HG03558 (cell line): ENCODE data around the gene DTL.

Source experiments
- ATAC-seq: cut with Tn5 transposase; IDR thresholded peaks from one replicate; pipeline ENCODE4 v1.9.1; 2021; ENCODE audit warnings: moderate number of reproducible peaks; ENCODE audit not compliant: unreplicated experiment; ENCODE audit errors: extremely low read depth

Gene DTL

DNA sequence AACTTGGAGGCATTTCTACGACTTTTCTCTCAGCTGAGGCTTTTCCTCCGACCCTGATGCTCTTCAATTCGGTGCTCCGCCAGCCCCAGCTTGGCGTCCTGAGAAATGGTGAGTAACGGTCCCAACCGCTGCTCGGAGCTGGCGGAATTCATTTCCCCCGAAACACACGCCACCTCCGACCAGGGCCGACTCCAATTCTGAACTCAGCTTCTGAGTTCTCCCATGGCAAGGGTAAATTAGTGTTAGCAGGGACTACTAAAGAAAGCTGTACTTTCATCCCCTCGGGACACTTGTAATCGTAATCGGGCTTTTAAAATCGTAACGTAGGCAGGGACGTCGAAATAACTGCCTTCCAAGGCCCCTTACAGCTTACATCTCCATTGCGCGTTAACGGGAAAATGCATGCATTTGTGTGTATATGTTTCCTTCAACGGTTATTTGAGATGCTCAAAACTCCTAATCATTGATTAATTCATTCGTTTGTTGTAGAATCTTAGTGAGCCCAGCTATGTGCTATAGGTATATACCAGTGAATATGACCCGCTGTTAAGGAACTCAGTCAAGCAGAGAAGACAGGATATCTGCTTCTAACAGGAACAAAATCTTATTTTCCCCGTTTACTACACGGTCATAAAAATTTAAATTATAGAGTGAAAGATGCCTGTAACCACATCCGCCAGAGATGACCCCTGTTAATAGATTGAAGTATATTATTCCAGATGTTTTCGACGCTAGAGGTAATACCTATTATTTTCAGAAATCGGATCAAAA is 472 bp downstream of the DTL start:
- peak; percentile 4 for ATAC-seq

GRCh38 chr1:212037900-212038299 is 2.4 kb downstream of the DTL start:
- no peak for ATAC-seq

GRCh38 chr1:212039622-212040021 is 4.1 kb downstream of the DTL start:
- no peak for ATAC-seq

DNA sequence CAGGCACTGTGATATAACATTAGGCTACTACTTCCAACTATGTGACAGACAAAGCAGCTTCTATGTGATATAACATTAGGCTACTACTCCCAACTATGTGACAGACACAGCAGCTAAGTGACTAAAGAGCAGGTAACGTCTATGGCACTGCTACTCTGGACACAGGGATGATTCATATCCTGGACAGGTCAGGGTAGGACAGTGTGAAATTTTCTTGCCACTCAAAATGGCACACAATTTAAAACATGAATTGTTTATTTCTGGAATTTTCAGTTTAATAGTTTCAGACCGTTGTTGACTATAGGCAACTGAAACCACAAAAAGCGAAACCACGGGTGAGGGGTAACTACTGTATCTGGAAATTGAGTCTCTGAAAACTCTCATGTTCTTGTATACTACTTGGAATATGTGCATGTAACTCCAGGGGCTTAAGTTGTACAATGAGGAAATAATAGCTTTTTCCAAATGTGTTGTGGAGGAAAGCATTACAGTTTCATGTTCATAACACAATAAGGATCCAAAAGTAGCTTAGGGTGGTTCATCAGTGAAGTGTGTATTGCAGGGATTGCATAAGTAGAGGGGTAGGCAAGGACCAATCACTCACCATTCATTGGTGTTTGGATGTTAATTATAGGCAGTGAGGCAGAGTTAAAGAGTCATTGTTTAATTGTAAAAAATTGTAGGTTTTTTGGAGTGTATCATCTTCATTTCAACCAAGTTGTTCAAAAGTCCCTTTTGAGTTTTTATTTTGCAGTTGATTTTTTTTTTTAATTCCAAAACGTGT is 5.3 kb downstream of the DTL start:
- ATAC-seq = no peak

DNA sequence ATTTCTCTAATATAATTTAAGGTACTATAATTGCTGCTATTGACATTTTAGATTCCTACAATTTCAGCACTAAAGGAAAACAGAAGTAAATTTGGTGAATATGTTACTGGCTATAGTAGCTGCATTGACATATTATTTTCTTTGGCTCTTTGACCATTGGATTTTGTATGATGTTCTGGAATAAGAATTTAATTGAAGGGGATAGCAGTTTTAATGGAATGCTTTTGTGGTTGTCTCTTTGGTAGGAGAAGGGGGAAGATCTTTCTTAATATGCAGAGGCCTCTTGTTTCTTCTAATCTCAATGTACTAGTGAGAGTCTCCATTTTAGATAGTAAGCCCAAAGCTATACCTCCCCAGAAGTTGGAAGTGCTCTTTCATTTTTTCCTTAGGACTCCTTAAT is 6.9 kb downstream of the DTL start:
- no peak for ATAC-seq

DNA sequence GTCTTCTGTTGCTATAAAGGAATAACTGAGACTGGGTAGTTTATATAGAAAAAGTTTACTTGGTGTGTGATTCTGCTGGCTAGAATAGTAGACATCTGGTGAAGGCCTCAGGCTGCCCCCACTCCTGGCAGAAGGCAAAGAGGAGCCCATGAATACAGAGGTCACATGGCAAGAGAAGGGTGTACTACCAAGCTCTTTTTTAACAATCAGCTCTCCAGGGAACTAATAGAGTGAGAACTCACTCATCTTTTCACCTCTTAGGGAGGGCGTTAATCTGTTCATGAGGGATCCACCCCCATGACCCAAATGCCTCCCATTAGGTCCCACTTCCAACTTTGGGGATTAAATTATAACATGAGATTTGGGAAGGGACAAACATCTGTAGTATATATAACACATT is 9.3 kb downstream of the DTL start:
- no peak for ATAC-seq

GRCh38 chr1:212045981-212046380 is 10.4 kb downstream of the DTL start:
- ATAC-seq = no peak

DNA sequence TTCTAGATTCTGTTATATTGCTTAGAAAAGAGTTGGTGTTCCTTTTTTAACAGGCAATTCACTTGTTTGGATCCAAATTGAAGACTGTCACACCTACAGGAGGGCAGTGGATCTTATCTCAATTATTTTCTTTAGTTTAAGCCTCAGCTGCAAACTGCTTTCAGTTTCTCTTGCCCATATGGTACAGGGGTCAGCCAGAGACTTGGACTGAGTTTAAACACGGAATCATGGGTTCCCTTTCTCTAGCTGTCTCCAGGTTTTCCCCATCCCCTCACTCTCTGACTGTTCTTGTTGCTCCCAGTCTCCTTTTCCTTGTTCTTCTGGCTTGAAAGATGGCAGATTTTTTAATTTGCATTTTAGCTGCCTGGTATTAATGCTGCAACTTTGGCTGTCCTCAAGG is 18.4 kb downstream of the DTL start:
- ATAC-seq = no peak

DNA sequence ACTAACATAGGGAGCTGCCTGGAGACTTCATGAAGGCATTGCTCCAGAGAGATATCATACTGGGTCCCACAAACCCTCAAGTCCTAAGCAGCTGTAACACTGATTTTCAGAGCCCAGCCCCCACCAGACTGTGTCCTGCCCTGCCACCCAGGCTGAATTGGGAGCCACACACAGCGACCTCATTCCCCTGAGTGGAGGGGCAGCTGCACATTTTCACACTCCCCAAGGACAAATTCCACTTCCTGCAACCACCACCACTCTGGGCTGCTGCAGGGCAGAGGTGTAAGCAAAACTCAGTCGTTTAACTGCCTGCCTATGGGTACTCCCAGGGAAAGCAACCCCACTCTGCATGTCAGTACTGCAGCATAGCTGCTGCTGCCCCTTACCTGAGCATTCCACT is 19.8 kb downstream of the DTL start:
- no peak for ATAC-seq

DNA sequence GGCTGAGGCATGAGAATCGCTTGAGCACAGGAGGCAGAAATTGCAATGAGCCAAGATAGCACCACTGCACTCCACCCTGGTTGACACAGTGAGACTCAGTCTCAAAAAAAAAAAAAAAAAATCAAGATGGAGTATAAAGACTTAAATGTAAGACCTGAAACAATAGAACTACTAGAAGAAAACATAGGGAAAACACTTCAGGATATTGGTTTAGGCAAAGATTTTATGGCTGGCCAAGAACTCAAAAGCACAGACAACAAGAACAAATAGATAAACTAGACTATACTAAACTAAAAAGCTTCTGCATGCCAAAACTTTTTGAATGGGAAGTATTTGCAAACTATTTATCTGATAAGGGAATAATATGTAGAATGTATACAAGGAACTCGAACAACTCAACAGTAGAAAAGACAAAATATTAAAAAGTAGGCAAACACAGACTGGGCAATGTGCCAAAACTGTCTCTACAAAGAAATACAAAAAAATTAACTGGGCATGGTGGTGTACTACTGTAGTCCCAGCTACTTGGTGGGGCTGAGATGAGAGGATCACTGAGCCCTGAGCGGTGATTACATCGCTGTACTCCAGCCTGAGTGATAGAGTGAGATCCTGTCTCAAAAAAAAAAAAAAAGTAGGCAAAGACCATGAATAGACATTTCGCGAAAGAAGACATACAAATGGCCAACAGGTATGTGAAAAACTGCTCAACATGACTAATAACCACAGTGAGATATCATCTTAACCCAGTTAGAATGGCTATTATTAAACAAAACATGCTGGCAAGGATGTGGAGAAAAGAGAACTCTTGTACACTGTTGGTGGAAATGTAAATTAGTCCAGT is 25.3 kb downstream of the DTL start:
- ATAC-seq = no peak

DNA sequence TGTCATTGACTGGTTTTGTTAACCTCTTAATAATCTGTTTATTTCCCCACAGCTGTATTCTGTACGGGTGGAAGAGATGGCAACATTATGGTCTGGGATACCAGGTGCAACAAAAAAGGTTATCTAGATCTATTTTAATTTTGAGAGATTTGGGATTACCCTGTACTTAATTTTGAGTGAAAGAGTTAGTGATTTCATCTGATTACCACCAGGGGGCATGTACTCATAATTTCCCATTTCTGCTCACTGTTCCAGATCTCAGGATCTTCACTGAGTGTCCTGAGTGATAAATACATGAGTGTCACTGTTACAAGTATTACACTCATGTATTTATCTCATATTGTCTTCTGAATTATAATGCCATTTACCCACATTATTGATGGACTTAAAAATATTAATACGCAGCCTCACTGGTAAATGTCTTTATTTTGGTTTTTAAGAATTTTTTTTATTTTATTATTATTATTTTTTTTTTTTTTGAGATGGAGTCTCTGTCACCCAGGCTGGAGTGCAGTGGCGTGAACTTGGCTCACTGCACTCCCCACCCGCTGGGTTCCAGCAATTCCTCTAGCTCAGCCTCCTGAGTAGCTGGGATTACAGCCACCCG is 27.4 kb downstream of the DTL start:
- no peak for ATAC-seq

DNA sequence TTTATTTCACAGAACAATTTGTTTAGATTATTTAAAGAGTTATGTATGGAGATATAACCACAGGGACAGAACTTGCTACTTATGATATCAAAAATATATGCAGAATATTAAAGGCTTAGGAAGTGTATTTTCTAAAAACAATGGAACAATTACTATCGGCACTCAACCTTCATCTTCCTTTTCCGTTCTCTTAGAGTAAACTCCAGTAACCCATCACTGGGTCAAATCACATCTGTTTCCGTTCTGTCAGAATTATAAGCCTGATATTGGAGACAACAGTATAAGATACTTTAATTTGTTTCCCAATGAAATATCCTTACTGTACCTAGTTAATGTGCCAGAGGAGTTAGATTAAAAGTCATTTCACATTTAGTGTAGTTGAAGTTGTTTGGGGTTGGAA is 32.2 kb downstream of the DTL start:
- no peak for ATAC-seq

DNA sequence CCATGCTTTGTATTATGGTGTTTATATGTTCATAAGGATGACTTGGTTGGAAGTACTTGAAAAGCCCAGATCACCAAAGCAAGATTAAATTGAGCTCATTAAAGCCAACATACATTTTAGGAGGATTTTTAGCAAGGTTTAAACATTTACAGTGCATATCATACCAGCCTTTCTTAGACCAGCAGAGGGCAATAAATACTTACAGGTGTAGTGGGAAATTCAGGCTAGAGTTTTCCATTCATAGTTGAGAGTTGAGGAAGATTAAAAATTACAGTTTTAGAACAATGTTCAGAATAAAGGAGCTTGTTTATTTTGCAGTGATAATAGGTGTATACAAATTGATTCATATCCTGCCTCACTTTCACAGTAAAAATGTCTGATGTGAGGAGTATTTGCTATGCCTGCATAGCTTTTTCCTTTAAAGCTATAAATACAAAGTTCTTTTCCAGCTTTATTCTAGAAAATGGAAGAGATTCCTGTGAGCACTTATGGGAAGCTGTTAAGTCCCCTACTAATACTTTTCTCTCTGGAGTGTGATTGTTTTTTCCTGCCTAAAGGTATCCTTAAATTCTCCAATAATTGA is 35.3 kb downstream of the DTL start:
- ATAC-seq = no peak

DNA sequence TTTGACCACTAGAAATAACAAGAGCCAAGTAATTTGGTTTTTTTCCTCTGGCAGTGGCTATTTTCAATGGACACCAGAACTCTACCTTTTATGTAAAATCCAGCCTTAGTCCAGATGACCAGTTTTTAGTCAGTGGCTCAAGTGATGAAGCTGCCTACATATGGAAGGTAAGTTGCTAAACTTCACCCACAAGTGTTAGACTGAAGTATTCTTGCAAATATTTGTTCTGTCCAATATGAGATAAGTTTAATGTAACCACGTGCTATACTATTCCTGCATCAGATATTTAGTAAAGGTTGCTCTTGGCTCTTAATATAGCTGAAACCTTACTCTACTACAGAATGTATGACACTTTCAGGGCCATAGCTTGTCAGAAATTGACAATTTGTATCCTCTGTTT is 36.5 kb downstream of the DTL start:
- no peak for ATAC-seq

DNA sequence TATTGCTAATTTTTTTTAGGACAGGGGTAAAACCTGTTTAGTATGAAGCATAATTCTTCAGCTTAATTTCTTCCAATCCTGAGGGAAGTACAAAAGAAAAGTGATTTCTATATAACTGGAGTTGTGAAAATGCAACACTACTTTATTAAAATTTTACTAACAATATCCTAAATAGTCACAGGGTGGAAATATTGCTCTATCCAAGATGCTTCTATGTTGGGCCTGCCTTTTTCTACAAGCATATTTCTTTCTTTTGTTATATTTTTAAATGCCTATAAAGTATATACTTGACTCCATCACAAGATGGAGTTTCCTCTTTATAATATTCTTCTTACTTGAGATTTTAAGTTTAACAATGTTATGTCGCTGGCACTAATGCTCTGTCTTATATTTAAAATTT is 37.9 kb downstream of the DTL start:
- ATAC-seq = no peak

DNA sequence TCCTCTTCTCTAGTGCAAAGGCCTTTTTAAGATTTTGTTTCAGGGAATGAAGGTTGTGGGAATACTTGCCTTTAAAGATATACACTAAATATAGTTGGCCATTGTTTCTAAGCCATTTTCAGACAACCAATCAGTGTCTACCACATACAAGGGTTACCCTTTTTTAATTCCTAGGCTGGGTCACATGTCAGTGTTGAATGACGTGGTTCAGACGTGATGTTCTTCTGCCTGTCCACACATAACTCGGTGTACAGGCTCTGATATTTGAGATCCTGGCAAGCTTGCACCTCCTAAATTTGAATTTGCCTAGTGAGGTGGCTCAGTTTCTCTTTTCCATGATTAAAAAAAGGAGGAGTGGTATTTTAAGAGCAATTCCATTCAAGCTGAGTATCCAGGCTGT is 38.8 kb downstream of the DTL start:
- ATAC-seq = no peak

- no peak for ATAC-seq
Measured at GRCh38 chr1:212074856-212075255, 39.3 kb downstream of the DTL start.

GRCh38 chr1:212077028-212077427 is 41.5 kb downstream of the DTL start:
- ATAC-seq = no peak

GRCh38 chr1:212078826-212079225 is 43.3 kb downstream of the DTL start:
- no peak for ATAC-seq

- ATAC-seq = no peak
Measured at GRCh38 chr1:212082765-212083406, 47.3 kb downstream of the DTL start.
